GM23338 (cell line): ENCODE results near the gene GLIS2. TPM values are rescaled to one million over a fixed set of nuclear protein-coding genes. Genes with fewer than 3 reads are reported as not detected.
A peak's percentile ranks its signal among the peaks of the same experiment; 100 is the strongest.

ENCODE experiments used
- ATAC-seq: fragments of 200-7000 bp; cut with Tn5 transposase; 3 replicates; pipeline ENCODE4 v1.9.1; 2020
- DNase-seq: peaks from one replicate; pipeline ENCODE4 v3.0.0-alpha.2; 2015; ENCODE audit warnings: low spot score
- H2AFZ ChIP-seq: fragments of 200-600 bp; sonication (generic); 2 replicates; pipeline ENCODE4 v1.8.0; 2016; ENCODE audit warnings: antibody characterized with exemption, mild to moderate bottlenecking, moderate library complexity
- H3F3A ChIP-seq: fragments of 200-600 bp; sonication (generic); replicated peaks from 2 replicates; pipeline ENCODE4 v1.8.0; 2017; ENCODE audit warnings: antibody characterized with exemption, mixed run types, low read depth
- H3K27ac ChIP-seq: fragments of 200-600 bp; sonication (generic); 2 replicates; pipeline ENCODE4 v1.6.1; 2016; ENCODE audit warnings: low read depth
- H3K27me3 ChIP-seq: fragments of 200-600 bp; sonication (generic); 2 replicates; pipeline ENCODE4 v1.8.0; 2016; ENCODE audit warnings: mild to moderate bottlenecking, mixed run types, moderate library complexity; ENCODE audit not compliant: insufficient read depth
- H3K36me3 ChIP-seq: fragments of 200-600 bp; sonication (generic); 2 replicates; pipeline ENCODE4 v1.8.0; 2016; ENCODE audit warnings: mild to moderate bottlenecking; ENCODE audit not compliant: insufficient read depth
- H3K4me1 ChIP-seq: fragments of 200-600 bp; sonication (generic); 2 replicates; pipeline ENCODE4 v1.8.0; 2016; ENCODE audit warnings: mild to moderate bottlenecking, moderate library complexity; ENCODE audit not compliant: insufficient read depth
- H3K4me2 ChIP-seq: fragments of 200-600 bp; sonication (generic); 2 replicates; pipeline ENCODE4 v1.7.1; 2017; ENCODE audit warnings: mixed run types
- H3K4me3 ChIP-seq: fragments of 200-600 bp; sonication (generic); 2 replicates; pipeline ENCODE4 v1.6.1; 2016; ENCODE audit warnings: mixed run types
- H3K79me2 ChIP-seq: fragments of 200-600 bp; sonication (generic); replicated peaks from 2 replicates; pipeline ENCODE4 v1.8.0; 2017; ENCODE audit warnings: mild to moderate bottlenecking; ENCODE audit not compliant: insufficient read depth
- H3K9me2 ChIP-seq: fragments of 200-600 bp; sonication (generic); 2 replicates; pipeline ENCODE4 v1.8.0; 2017; ENCODE audit not compliant: insufficient read depth
- H4K20me1 ChIP-seq: fragments of 200-600 bp; sonication (generic); replicated peaks from 2 replicates; pipeline ENCODE4 v1.8.0; 2017; ENCODE audit warnings: mild to moderate bottlenecking; ENCODE audit not compliant: insufficient read depth
- H3K27ac Mint-ChIP-seq: 2 replicates; pipeline ENCODE4 v1.8.0; 2020; ENCODE audit warnings: inconsistent platforms, mild to moderate bottlenecking, moderate library complexity, mixed read lengths
- H3K27me3 Mint-ChIP-seq: 3 replicates; pipeline ENCODE4 v1.8.0; 2022; ENCODE audit warnings: low read depth, mild to moderate bottlenecking, moderate library complexity, mixed read lengths, inconsistent platforms; ENCODE audit not compliant: insufficient read depth, poor library complexity
- H3K36me3 Mint-ChIP-seq: 3 replicates; pipeline ENCODE4 v1.8.0; 2021; ENCODE audit warnings: low read depth, mild to moderate bottlenecking, inconsistent platforms, moderate library complexity, mixed read lengths
- H3K4me1 Mint-ChIP-seq: 3 replicates; pipeline ENCODE4 v1.8.0; 2020; ENCODE audit warnings: mild to moderate bottlenecking, inconsistent platforms, mixed read lengths
- H3K4me3 Mint-ChIP-seq: 3 replicates; pipeline ENCODE4 v1.8.0; 2021; ENCODE audit warnings: moderate library complexity, mild to moderate bottlenecking, inconsistent platforms, mixed read lengths
- H3K9me3 Mint-ChIP-seq: 3 replicates; pipeline ENCODE4 v1.8.0; 2020; ENCODE audit warnings: moderate library complexity, mild to moderate bottlenecking, inconsistent platforms, mixed read lengths
- CREB1 ChIP-seq: fragments of 250-450 bp; sonication (Bioruptor Pico); IDR thresholded peaks from 2 replicates; pipeline ENCODE4 v1.5.0; 2020; ENCODE audit warnings: low read depth, mild to moderate bottlenecking, moderate library complexity
- POLR2AphosphoS5 ChIP-seq: IDR thresholded peaks from 2 replicates; pipeline ENCODE4 v1.6.1; 2016; ENCODE audit warnings: antibody characterized with exemption, low read depth
- ZNF114 ChIP-seq: fragments of 250-450 bp; sonication (Bioruptor Pico); IDR thresholded peaks from 2 replicates; pipeline ENCODE4 v1.5.0; 2020; ENCODE audit warnings: mild to moderate bottlenecking, moderate library complexity
- ZNF331 ChIP-seq: fragments of 250-450 bp; sonication (Bioruptor Pico); IDR thresholded peaks from 2 replicates; pipeline ENCODE4 v1.5.0; 2020; ENCODE audit warnings: low read depth, mild to moderate bottlenecking, moderate library complexity
- polyA plus RNA-seq: library from polyadenylated mRNA; unstranded; fragments of >200 nt; fragmentation: Nextera tagmentation; extraction: Ambion mirVana; gene quantifications from 2 replicates; pipeline ENCODE4 v1.2.1, GENCODE V29; 2016
- total RNA-seq: library from RNA; depleted of rRNA; stranded (reverse); fragments of >200 nt; shearing (Covaris generic); gene quantifications from 2 replicates; pipeline ENCODE4 v1.2.3, GENCODE V29; 2014
- TF ChIP-seq, protein P1 (sequence below): fragments of 250-450 bp; sonication (Bioruptor Pico); IDR thresholded peaks from 2 replicates; pipeline ENCODE4 v1.5.0; 2020; ENCODE audit warnings: mild to moderate bottlenecking, moderate library complexity

Gene GLIS2
- total and polyA plus RNA-seq, 2 experiments from 2014 or later = 8.2 to 10.2 TPM

DNA sequence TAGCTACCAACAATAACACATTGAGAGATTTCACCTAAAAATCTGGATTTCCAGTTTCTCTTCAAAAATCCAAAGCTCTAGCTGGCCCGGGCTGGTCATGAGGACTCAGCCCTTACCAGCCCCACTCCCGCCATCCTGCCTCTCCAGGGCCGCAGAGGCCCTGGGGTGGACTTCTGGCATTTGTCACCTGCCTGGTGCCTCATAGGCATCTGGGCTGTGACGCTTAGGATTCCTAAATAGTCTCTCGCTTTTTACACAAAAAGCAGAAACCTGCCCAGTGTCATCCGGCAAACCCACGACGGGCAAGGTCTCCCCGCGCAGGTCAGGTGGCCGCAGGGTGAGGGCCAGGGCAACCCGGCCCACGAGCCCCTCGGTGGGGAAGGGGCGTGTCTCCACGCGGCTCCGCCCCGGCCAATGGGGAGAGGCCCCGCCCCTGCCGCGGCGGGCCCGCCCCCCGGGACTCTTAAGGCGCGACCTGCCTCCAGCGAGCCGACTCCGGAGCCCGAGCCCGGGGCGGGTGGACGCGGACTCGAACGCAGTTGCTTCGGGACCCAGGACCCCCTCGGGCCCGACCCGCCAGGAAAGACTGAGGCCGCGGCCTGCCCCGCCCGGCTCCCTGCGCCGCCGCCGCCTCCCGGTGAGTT, 55.6 kb downstream of the GLIS2 start, which contains the start of gene VASN (continued):
- TF ChIP-seq, protein P1, sequence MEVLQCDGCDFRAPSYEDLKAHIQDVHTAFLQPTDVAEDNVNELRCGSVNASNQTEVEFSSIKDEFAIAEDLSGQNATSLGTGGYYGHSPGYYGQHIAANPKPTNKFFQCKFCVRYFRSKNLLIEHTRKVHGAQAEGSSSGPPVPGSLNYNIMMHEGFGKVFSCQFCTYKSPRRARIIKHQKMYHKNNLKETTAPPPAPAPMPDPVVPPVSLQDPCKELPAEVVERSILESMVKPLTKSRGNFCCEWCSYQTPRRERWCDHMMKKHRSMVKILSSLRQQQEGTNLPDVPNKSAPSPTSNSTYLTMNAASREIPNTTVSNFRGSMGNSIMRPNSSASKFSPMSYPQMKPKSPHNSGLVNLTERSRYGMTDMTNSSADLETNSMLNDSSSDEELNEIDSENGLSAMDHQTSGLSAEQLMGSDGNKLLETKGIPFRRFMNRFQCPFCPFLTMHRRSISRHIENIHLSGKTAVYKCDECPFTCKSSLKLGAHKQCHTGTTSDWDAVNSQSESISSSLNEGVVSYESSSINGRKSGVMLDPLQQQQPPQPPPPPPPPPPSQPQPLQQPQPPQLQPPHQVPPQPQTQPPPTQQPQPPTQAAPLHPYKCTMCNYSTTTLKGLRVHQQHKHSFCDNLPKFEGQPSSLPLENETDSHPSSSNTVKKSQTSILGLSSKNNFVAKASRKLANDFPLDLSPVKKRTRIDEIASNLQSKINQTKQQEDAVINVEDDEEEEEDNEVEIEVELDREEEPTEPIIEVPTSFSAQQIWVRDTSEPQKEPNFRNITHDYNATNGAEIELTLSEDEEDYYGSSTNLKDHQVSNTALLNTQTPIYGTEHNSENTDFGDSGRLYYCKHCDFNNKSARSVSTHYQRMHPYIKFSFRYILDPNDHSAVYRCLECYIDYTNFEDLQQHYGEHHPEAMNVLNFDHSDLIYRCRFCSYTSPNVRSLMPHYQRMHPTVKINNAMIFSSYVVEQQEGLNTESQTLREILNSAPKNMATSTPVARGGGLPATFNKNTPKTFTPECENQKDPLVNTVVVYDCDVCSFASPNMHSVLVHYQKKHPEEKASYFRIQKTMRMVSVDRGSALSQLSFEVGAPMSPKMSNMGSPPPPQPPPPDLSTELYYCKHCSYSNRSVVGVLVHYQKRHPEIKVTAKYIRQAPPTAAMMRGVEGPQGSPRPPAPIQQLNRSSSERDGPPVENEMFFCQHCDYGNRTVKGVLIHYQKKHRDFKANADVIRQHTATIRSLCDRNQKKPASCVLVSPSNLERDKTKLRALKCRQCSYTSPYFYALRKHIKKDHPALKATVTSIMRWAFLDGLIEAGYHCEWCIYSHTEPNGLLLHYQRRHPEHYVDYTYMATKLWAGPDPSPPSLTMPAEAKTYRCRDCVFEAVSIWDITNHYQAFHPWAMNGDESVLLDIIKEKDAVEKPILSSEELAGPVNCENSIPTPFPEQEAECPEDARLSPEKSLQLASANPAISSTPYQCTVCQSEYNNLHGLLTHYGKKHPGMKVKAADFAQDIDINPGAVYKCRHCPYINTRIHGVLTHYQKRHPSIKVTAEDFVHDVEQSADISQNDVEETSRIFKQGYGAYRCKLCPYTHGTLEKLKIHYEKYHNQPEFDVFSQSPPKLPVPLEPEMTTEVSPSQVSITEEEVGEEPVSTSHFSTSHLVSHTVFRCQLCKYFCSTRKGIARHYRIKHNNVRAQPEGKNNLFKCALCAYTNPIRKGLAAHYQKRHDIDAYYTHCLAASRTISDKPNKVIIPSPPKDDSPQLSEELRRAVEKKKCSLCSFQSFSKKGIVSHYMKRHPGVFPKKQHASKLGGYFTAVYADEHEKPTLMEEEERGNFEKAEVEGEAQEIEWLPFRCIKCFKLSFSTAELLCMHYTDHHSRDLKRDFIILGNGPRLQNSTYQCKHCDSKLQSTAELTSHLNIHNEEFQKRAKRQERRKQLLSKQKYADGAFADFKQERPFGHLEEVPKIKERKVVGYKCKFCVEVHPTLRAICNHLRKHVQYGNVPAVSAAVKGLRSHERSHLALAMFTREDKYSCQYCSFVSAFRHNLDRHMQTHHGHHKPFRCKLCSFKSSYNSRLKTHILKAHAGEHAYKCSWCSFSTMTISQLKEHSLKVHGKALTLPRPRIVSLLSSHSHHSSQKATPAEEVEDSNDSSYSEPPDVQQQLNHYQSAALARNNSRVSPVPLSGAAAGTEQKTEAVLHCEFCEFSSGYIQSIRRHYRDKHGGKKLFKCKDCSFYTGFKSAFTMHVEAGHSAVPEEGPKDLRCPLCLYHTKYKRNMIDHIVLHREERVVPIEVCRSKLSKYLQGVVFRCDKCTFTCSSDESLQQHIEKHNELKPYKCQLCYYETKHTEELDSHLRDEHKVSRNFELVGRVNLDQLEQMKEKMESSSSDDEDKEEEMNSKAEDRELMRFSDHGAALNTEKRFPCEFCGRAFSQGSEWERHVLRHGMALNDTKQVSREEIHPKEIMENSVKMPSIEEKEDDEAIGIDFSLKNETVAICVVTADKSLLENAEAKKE (CRISPR knock-in tag) = no peak
- peak; percentile 94 for TF ChIP-seq POLR2AphosphoS5

- Mint-ChIP-seq H3K27ac (no peak overlapping the region), H3K4me3 (peak overlapping the region; percentile 84), H3K36me3 (peaks cover 3% of the 10 kb centered on the region; the same call in 1 of the 3 replicates), H3K9me3 (no peaks in the 10 kb centered on the region), H3K27me3 (peaks cover 28% of the 10 kb centered on the region), H3K4me1 (peaks cover 28% of the 10 kb centered on the region)
- Histone ChIP-seq H4K20me1 (no peaks in the 10 kb centered on the region), H3K27ac (no peak overlapping the region), H3K4me1 (peaks cover 46% of the 10 kb centered on the region), H3K27me3 (peaks cover 3% of the 10 kb centered on the region; the same call in 1 of the 2 replicates), H3K4me3 (peak overlapping the region; percentile 73), H3K79me2 (peaks cover 15% of the 10 kb centered on the region), H2AFZ (no peak overlapping the region), H3K36me3 (no peaks in the 10 kb centered on the region), H3K9me2 (no peaks in the 10 kb centered on the region), H3F3A (peaks cover 22% of the 10 kb centered on the region; the same call in 1 of the 2 replicates), H3K4me2 (peak overlapping the region; percentile 94)
- DNase-seq (no peak), ATAC-seq (peak; percentile 8)
- TF ChIP-seq CREB1 (CRISPR knock-in tag) (no peak), ZNF114 (CRISPR knock-in tag) (no peak), ZNF331 (CRISPR knock-in tag) (no peak)
- TF ChIP-seq, protein P1 (CRISPR knock-in tag) = no peak
Observed at GRCh38 chr16:4372001-4372577, 56.2 kb downstream of the GLIS2 start.
